HepG2 (cell line): ENCODE measurements around the gene S100A4. TPM values are rescaled to one million over a fixed set of nuclear protein-coding genes. Genes with fewer than 3 reads are reported as not detected.
A peak's percentile ranks its signal among the peaks of the same experiment; 100 is the strongest.

ENCODE experiments used
- FOSL2 ChIP-seq: sonication (generic); formaldehyde crosslinking; IDR thresholded peaks from 2 replicates; pipeline ENCODE4 v1.4.0; 2020; ENCODE audit warnings: missing genetic modification reagents
- FOXJ3 ChIP-seq: sonication (generic); formaldehyde crosslinking; IDR thresholded peaks from 2 replicates; pipeline ENCODE4 v1.4.0; 2020; ENCODE audit warnings: missing genetic modification reagents, mild to moderate bottlenecking, borderline replicate concordance
- SNAI1 ChIP-seq: sonication (generic); formaldehyde crosslinking; IDR thresholded peaks from 2 replicates; pipeline ENCODE4 v1.5.0; 2020; ENCODE audit warnings: mild to moderate bottlenecking, missing genetic modification reagents, borderline replicate concordance
- SSRP1 ChIP-seq: IDR thresholded peaks from 2 replicates; pipeline ENCODE4 v1.6.1; 2016; ENCODE audit warnings: control low read depth
- TBL1XR1 ChIP-seq: fragments of 150-350 bp; IDR thresholded peaks from 2 replicates; pipeline ENCODE4 v1.6.1; 2014; ENCODE audit warnings: borderline replicate concordance, low read length; ENCODE audit not compliant: partially characterized antibody
- ZNF501 ChIP-seq: sonication (generic); formaldehyde crosslinking; IDR thresholded peaks from 2 replicates; pipeline ENCODE4 v1.5.1; 2020; ENCODE audit warnings: mild to moderate bottlenecking, moderate library complexity, missing genetic modification reagents
- polyA plus RNA-seq, 8 experiments: library from polyadenylated mRNA; depleted of rRNA in 3 of 8; stranded (reverse) in 7 of 8; unstranded in 1 of 8; fragments of >200 nt; fragmentation: Illumina TruSeq in 4 of 8; extraction: Trizol in 4 of 8; gene quantifications; 2 replicates each; pipeline versions ENCODE4 v1.2.1 to v1.2.3, GENCODE V29; 2011 to 2016; ENCODE audit warnings: low read depth in 4 of 8, missing spikeins in 1 of 8, mixed read lengths in 1 of 8; ENCODE audit not compliant: insufficient read depth in 1 of 8
- total RNA-seq, 5 experiments: library from RNA; depleted of rRNA; stranded (reverse); fragments of >200 nt; fragmentation: Illumina TruSeq; extraction: Trizol; gene quantifications; 2 replicates each; pipeline ENCODE4 v1.2.3, GENCODE V29; 2016; ENCODE audit warnings: low read depth in 1 of 5
- TF ChIP-seq, protein P1 (sequence below): sonication (generic); formaldehyde crosslinking; IDR thresholded peaks from 2 replicates; pipeline ENCODE4 v1.8.0; 2023; ENCODE audit warnings: mild to moderate bottlenecking, missing genetic modification reagents
- TF ChIP-seq, protein P2 (sequence below): sonication (generic); formaldehyde crosslinking; IDR thresholded peaks from 2 replicates; pipeline ENCODE4 v1.4.0; 2020; ENCODE audit warnings: mild to moderate bottlenecking, missing genetic modification reagents
- TF ChIP-seq, protein P3 (sequence below): sonication (generic); formaldehyde crosslinking; IDR thresholded peaks from 2 replicates; pipeline ENCODE4 v1.5.1; 2020; ENCODE audit warnings: mild to moderate bottlenecking, missing genetic modification reagents, borderline replicate concordance
- TF ChIP-seq, protein P4 (sequence below): sonication (generic); formaldehyde crosslinking; IDR thresholded peaks from 2 replicates; pipeline ENCODE4 v1.4.0; 2020; ENCODE audit warnings: mild to moderate bottlenecking, missing genetic modification reagents
- TF ChIP-seq, protein P5 (sequence below): sonication (generic); formaldehyde crosslinking; IDR thresholded peaks from 2 replicates; pipeline ENCODE4 v1.4.0; 2020; ENCODE audit warnings: missing genetic modification reagents, borderline replicate concordance

Gene S100A4
- total and polyA plus RNA-seq, 2 of the 13 experiments (the other 11 are each of a cell fraction or from before 2014, with no cell fraction given) = 12.9 to 20.2 TPM

DNA sequence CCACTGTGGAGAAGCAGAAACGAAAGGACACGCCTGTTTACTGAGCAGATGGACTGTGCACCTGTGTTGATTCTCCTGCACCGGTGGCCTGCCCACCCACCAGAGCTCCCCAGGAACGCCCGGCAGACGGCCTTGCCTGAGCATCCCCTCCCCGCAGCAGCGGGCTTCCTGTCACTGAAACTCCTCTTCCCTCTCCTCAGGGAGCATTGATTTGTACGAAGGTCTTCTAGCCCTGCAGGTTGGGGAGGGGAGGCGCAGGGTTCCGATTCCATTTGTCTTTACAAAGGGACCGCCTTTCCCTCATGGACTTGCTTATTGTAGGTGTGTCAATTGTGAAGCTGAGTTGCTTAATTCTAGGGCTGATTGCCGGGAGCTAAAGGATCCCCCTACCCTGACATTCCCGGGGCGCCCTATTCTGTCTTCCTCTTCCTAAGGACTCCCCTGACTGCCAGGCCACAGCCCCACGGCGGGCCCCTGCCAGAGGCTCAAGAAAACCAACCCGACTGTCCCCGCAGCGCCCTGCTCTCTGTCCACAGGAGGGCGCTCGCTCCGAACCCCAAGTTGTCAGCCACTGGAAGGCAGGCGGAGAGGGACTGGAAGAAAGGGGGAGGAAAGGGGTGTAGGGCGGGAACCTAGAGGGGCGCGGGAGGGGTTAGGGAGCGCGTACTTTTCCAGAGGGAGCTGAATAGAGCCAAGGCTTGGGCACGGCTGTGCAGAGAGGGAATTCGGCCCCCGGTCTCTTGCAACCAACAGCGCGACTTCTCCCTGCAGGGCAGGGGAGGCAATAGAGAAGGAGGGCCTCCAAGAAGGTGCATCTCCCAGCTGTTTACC lies 12.6 kb downstream of the S100A4 start (continued):
- TF ChIP-seq, protein P1, sequence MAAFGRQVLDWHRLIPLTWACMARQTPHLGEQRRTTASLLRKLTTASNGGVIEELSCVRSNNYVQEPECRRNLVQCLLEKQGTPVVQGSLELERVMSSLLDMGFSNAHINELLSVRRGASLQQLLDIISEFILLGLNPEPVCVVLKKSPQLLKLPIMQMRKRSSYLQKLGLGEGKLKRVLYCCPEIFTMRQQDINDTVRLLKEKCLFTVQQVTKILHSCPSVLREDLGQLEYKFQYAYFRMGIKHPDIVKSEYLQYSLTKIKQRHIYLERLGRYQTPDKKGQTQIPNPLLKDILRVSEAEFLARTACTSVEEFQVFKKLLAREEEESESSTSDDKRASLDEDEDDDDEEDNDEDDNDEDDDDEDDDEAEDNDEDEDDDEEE (CRISPR knock-in tag) = no peak
- TF ChIP-seq ZNF501 (CRISPR knock-in tag) (peak; percentile 60; the same call in 1 of the 2 replicates), FOXJ3 (CRISPR knock-in tag) (no peak; the same call in 1 of the 2 replicates), SNAI1 (no peak), TBL1XR1 (no peak), FOSL2 (CRISPR knock-in tag) (peak; percentile 54; the same call in 1 of the 2 replicates), SSRP1 (CRISPR knock-in tag) (no peak)
- TF ChIP-seq, protein P2, sequence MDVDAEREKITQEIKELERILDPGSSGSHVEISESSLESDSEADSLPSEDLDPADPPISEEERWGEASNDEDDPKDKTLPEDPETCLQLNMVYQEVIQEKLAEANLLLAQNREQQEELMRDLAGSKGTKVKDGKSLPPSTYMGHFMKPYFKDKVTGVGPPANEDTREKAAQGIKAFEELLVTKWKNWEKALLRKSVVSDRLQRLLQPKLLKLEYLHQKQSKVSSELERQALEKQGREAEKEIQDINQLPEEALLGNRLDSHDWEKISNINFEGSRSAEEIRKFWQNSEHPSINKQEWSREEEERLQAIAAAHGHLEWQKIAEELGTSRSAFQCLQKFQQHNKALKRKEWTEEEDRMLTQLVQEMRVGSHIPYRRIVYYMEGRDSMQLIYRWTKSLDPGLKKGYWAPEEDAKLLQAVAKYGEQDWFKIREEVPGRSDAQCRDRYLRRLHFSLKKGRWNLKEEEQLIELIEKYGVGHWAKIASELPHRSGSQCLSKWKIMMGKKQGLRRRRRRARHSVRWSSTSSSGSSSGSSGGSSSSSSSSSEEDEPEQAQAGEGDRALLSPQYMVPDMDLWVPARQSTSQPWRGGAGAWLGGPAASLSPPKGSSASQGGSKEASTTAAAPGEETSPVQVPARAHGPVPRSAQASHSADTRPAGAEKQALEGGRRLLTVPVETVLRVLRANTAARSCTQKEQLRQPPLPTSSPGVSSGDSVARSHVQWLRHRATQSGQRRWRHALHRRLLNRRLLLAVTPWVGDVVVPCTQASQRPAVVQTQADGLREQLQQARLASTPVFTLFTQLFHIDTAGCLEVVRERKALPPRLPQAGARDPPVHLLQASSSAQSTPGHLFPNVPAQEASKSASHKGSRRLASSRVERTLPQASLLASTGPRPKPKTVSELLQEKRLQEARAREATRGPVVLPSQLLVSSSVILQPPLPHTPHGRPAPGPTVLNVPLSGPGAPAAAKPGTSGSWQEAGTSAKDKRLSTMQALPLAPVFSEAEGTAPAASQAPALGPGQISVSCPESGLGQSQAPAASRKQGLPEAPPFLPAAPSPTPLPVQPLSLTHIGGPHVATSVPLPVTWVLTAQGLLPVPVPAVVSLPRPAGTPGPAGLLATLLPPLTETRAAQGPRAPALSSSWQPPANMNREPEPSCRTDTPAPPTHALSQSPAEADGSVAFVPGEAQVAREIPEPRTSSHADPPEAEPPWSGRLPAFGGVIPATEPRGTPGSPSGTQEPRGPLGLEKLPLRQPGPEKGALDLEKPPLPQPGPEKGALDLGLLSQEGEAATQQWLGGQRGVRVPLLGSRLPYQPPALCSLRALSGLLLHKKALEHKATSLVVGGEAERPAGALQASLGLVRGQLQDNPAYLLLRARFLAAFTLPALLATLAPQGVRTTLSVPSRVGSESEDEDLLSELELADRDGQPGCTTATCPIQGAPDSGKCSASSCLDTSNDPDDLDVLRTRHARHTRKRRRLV (CRISPR knock-in tag) = no peak
- TF ChIP-seq, protein P3, sequence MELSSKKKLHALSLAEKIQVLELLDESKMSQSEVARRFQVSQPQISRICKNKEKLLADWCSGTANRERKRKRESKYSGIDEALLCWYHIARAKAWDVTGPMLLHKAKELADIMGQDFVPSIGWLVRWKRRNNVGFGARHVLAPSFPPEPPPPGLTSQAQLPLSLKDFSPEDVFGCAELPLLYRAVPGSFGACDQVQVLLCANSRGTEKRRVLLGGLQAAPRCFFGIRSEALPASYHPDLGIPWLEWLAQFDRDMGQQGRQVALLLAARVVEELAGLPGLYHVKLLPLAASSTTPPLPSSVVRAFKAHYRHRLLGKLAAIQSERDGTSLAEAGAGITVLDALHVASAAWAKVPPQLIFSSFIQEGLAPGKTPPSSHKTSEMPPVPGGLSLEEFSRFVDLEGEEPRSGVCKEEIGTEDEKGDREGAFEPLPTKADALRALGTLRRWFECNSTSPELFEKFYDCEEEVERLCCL (CRISPR knock-in tag) = no peak
- TF ChIP-seq, protein P4, sequence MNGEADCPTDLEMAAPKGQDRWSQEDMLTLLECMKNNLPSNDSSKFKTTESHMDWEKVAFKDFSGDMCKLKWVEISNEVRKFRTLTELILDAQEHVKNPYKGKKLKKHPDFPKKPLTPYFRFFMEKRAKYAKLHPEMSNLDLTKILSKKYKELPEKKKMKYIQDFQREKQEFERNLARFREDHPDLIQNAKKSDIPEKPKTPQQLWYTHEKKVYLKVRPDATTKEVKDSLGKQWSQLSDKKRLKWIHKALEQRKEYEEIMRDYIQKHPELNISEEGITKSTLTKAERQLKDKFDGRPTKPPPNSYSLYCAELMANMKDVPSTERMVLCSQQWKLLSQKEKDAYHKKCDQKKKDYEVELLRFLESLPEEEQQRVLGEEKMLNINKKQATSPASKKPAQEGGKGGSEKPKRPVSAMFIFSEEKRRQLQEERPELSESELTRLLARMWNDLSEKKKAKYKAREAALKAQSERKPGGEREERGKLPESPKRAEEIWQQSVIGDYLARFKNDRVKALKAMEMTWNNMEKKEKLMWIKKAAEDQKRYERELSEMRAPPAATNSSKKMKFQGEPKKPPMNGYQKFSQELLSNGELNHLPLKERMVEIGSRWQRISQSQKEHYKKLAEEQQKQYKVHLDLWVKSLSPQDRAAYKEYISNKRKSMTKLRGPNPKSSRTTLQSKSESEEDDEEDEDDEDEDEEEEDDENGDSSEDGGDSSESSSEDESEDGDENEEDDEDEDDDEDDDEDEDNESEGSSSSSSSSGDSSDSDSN (CRISPR knock-in tag) = peak; percentile 47
- TF ChIP-seq, protein P5, sequence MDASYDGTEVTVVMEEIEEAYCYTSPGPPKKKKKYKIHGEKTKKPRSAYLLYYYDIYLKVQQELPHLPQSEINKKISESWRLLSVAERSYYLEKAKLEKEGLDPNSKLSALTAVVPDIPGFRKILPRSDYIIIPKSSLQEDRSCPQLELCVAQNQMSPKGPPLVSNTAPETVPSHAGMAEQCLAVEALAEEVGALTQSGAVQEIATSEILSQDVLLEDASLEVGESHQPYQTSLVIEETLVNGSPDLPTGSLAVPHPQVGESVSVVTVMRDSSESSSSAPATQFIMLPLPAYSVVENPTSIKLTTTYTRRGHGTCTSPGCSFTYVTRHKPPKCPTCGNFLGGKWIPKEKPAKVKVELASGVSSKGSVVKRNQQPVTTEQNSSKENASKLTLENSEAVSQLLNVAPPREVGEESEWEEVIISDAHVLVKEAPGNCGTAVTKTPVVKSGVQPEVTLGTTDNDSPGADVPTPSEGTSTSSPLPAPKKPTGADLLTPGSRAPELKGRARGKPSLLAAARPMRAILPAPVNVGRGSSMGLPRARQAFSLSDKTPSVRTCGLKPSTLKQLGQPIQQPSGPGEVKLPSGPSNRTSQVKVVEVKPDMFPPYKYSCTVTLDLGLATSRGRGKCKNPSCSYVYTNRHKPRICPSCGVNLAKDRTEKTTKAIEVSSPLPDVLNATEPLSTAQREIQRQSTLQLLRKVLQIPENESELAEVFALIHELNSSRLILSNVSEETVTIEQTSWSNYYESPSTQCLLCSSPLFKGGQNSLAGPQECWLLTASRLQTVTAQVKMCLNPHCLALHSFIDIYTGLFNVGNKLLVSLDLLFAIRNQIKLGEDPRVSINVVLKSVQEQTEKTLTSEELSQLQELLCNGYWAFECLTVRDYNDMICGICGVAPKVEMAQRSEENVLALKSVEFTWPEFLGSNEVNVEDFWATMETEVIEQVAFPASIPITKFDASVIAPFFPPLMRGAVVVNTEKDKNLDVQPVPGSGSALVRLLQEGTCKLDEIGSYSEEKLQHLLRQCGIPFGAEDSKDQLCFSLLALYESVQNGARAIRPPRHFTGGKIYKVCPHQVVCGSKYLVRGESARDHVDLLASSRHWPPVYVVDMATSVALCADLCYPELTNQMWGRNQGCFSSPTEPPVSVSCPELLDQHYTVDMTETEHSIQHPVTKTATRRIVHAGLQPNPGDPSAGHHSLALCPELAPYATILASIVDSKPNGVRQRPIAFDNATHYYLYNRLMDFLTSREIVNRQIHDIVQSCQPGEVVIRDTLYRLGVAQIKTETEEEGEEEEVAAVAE (CRISPR knock-in tag) = no peak
